A673 (cell line): ENCODE data around the gene CDKAL1.

ENCODE experiments used
- EZH2 ChIP-seq: fragments of 200-600 bp; sonication (generic); IDR thresholded peaks from 2 replicates; pipeline ENCODE4 v1.6.1; 2017; ENCODE audit warnings: borderline replicate concordance, low read depth, mild to moderate bottlenecking, mixed read lengths, antibody characterized with exemption, low read length; ENCODE audit not compliant: poor library complexity, severe bottlenecking
- TF ChIP-seq, protein P1 (sequence below): fragments of 300-800, 200-600 bp; sonication (generic); conservative IDR thresholded peaks from 2 replicates; pipeline ENCODE4 v1.5.1; 2017; ENCODE audit warnings: low read depth, mild to moderate bottlenecking, antibody characterized with exemption, low read length, moderate library complexity, mixed read lengths

GRCh38 chr6:21262504-21262903, 728.2 kb downstream of the CDKAL1 start:
- TF ChIP-seq, protein P1, sequence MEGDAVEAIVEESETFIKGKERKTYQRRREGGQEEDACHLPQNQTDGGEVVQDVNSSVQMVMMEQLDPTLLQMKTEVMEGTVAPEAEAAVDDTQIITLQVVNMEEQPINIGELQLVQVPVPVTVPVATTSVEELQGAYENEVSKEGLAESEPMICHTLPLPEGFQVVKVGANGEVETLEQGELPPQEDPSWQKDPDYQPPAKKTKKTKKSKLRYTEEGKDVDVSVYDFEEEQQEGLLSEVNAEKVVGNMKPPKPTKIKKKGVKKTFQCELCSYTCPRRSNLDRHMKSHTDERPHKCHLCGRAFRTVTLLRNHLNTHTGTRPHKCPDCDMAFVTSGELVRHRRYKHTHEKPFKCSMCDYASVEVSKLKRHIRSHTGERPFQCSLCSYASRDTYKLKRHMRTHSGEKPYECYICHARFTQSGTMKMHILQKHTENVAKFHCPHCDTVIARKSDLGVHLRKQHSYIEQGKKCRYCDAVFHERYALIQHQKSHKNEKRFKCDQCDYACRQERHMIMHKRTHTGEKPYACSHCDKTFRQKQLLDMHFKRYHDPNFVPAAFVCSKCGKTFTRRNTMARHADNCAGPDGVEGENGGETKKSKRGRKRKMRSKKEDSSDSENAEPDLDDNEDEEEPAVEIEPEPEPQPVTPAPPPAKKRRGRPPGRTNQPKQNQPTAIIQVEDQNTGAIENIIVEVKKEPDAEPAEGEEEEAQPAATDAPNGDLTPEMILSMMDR: no peak
- TF ChIP-seq EZH2: no peak
